ENCODE results near the gene IL23R.

DNA sequence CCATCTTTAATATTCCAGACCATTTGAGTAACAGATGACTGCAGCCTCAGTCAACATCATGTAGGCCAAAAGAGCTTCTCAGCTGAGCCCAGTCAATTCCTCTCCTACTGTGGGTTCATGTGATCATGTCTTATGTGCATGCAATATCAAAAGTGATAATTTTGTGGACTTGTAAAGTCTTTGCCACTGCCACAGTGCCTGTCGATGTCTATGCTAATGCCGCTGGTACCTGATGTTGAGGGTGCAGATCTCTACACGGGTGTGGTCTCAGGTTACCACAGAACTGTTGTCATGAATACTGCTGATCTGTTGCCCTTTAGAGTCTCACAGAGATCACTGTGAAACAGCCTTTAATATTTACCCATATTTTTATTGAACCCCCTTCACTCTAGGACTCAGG, 20.2 kb upstream of the IL23R start:
- TF ChIP-seq EZH2phosphoT487 (IDR thresholded peaks at IDR 0.05; ENCODE audit: insufficient read depth, low read depth) (no peak), EZH2 (IDR thresholded peaks at IDR 0.05; ENCODE audit: insufficient read depth, poor library complexity, severe bottlenecking) (no peak)

Measured in GM23248 (cell line).